Measurements from ENCODE around the gene XRN1.
A peak's percentile ranks its signal among the peaks of the same experiment; 100 is the strongest.
"Not testable (repeated sequence)": the region's sequence is repeated elsewhere in the genome, so short reads cannot be mapped to it uniquely, and the experiment has no call there.

Gene XRN1

DNA sequence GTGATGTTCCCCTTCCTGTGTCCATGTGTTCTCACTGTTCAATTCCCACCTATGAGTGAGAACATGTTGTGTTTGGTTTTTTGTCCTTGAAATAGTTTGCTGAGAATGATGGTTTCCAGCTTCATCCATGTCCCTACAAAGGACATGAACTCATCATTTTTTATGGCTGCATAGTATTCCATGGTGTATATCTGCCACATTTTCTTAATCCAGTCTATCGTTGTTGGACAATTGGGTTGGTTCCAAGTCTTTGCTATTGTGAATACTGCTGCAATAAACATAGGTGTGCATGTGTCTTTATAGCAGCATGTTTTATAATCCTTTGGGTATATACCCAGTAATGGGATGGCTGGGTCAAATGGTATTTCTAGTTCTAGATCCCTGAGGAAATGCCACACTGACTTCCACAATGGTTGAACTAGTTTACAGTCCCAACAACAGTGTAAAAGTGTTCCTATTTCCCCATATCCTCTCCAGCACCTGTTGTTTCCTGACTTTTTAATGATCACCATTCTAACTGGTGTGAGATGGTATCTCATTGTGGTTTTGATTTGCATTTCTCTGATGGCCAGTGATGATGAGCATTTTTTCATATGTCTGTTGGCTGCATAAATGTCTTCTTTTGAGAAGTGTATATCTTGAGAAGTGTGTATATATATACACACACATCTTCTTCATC lies 123.4 kb downstream of the XRN1 start:
- DNase-seq: not testable (repeated sequence)

DNA sequence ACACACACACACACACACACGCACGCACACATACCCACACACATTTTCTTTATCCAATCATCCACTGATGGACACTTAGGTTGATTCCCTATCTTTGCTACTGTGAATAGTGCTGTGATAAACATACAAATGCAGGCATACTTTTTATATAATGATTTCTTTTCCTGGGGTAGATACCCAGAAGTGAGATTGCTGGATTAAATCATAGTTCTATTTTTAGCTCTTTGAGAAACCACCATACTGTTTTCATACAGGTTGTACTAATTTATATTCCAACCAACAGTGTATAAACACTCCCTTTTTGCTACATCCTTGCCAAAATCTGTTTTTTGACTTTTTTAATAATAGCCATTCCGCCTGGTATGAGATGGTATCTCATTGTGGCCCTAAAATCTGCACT lies 127.9 kb downstream of the XRN1 start:
- DNase-seq: no peak

DNA sequence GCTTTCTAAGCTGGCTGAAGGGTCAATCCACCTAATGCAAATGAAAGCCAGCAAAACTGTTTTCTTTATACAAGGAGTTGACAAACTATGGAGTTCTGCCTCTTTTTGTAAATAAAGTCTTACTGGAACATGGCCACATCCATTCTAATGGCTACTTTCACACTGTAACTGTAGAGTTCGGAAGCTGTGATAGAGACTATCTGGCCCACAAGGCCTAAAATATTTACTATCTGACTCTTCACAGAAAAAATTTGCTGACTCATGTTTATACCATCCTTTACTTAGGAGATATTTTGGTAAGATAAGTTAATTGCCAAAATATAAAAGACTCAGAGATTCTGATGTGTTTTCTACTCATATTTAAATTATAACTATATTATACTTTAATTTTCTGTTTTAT lies 128.7 kb downstream of the XRN1 start:
- DNase-seq: no peak

DNA sequence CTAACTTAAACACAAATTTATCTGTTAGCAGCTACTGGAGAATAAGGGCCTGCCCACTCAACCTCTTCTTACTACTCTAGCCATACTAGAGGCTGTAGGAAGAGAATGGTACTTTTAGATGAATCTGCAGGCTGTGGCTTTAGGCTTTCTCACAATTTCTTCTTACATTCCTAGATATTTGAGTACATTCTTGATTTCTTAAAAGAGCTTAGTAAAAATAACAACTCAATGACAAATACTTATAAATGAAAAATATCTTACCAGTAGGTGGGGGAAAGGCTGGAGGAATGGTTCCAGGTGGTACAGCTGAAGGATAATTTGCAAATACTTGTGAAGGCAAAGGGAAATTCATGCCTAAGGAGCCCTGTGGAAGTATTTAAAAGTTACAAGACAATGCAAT lies 129.5 kb downstream of the XRN1 start:
- DNase-seq: no peak

DNA sequence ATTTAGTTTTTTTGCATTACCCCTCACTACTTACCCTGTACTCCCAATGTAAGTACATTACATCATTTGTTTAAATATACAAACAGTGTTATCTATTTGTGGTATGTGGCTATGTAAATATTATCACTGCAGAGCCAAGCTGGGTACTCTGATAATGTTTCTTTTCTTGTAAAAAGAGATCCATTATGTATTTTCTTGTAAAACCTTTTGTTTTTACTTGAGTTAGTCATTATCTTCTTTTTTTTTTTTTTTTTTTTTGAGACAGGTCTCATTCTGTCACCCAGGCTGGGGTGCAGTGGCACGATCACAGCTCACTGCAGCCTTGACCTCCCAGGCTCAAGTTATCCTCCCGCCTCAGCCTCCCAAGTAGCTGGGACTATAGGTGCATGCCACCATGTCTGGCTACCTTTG lies 131.9 kb downstream of the XRN1 start:
- not testable (repeated sequence) for DNase-seq

DNA sequence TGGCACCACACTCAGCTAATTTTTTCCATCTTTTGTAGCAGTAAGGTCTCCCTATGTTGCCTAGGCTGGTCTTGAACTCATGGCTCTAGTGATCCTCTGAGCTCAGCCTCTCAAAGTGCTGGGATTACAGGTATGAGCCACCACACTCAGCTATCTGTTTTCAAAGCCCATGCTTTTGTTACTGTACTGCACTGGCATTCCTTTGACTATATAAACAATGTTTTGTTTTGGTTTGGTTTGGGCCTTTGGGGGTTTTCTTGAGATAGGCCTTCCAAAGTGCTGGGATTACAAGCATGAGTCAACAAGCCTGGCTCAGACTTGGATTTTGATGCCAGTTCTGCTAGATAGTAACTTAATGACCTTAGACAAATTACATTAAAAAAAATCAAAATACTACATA lies 132.8 kb downstream of the XRN1 start:
- DNase-seq: no peak

DNA sequence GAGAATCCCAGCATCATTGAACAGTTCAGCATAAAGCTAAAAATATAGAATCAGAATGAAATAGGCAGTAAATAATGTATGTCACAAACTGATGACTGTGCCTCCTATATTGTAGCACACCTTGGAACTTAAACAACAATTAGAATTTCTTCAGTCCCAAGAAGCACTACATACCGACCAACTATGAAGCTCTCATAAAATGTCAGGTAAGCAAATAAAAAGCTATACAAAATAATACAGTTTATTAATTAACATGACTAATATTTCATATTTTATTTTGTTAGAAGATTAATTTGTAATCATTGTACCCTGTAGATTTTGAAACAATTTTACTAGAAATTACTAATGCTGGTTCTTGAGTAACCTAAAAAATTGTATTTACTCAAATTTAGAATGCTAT lies 137.4 kb downstream of the XRN1 start:
- no peak for DNase-seq

DNA sequence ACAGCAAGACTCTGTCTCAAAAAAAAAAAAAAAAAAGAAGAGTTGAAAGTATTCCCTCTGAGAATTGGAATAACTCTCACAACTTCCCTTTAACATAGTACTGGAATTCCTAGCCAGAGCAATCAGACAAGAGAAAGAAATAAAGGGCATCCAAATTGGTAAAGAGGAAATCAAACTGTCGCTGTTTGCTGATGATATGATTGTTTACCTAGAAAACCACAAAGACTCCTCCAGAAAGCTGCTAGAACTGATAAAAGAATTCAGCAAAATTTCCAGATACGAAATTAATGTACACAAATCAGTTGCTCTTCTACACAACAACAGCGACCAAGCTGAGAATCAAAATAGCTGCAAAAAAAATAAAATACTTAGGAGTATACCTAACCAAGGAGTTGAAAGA lies 145.0 kb downstream of the XRN1 start:
- not testable (repeated sequence) for DNase-seq

DNA sequence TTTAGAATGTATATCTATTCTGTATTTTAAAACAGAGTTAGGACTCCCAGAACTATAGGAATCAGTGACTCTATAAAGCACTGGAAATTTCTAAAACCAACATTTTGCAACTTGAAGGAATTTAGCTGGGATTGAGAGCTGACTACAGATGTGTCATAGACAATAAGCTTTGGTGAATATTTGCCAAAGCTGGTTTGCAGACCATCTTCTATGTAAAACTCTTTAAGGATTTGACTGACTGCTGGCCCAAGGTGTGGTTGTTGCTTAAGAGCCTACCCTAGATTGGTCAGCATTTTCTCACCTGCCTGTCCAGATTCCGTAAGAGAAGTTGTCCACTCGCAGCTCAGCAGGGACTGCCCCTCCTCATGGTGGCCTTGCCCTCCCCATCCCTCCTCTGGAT lies 149.2 kb downstream of the XRN1 start:
- no peak for DNase-seq

DNA sequence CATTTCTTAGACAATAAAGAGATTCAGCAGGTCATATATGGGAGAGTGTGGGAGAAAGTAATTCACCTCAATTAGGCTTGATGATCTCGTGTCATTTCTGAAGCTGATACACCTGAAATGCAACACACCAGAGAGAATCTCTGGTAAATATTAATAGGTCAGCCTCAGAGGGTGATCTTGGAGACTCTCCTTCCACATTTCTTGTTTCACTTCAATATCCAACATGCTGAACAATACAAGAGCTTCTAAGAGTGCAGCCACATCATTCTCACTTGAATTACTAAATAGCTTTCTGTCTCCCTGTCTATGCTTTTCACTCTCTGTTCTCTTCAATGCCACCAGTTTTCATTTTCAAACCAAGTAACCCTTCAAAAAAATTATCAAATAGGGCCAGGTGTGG lies 151.3 kb downstream of the XRN1 start:
- DNase-seq: no peak

DNA sequence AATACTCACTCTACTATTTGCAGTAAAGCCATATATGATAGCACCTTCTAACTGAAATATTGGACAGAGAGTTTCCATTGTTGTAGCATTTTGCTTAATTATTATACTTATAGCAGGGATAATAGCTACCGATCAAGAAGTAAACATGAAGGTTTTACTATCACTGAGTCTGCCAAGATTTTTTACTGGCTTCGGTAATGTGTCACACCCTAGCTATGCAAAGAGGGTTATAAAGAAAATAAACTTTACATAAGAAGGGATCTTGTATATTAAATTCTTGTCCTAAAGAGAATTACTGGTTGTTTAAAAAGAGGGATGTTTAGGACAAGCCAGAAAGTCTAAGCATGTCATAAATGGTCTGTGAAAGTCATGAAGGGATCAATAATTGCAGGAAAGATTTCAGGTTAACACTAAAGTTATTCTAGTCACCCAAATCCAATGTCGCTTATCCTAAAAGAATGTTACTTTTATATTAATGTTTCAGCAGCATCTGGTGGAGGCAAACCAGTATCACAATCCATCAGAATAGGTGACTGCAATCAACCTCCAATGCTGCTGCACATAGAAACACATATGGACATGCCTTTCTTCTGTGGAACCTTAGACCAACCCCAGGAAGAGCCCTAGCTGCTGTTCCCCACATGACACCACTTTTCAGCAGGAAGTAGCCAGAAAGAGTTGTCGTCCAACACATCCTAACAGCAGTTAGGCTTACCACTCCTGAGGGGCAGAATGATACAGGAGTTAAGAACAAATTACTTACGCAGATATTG lies 159.8 kb downstream of the XRN1 start:
- DNase-seq: no peak

DNA sequence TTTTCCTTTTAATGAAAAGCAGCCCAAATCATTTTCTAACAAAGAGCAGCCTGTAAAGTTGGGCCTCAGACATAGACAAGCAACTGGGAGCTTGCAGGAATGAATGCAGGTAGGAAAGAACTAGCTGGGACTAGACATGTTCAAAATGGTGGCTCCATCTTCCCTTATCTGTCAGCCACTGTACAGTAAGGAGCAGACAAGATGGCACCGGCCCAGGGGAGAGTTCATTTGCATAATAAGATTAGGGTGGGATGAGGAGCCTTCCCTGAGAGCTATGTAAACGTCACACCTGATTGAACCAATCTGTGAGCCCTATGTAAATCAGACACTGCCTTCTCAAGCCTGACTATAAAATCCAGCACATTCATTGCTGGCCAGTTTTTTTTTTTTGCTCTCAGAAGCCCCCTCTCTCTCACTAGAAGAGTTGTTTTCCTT lies 162.7 kb downstream of the XRN1 start:
- DNase-seq: no peak

DNA sequence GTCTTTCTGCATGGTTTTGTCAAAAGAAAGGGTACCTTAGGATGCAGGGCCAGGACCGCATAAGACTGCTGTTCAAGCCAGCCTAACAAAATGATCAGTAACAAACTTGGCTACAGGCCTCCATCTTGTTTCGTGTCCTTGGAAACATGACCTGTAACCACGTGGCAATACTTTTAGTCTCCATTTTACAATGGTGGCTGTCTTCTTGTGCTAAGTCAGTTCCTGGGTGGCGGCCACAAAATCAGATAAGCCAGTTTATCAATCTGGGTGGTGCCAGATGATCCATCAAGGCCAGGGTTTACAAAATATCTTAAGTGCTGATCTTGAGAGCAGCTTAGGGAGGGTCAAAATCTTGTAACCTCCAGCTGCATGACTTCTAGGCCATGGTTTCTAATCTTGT lies 165.3 kb downstream of the XRN1 start:
- no peak for DNase-seq

DNA sequence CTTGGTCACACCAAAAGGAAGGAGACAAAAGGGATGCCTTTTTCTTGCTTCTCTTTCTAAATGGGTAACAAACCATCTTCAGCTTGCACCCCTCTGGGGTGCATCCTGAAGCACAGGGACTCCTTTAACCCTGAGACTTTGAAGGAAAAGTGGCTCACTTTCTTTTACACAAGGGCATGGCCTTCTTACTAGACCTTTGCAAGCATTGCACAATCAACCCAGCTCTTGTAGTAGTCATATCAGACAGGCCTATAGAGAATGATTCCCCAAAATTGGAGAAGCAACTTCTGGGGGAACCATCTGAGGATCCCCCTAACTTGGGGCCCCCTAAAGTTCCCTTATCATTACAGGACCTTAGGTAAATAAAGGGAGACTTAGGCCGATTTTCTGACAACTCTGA lies 166.4 kb downstream of the XRN1 start:
- DNase-seq: no peak

DNA sequence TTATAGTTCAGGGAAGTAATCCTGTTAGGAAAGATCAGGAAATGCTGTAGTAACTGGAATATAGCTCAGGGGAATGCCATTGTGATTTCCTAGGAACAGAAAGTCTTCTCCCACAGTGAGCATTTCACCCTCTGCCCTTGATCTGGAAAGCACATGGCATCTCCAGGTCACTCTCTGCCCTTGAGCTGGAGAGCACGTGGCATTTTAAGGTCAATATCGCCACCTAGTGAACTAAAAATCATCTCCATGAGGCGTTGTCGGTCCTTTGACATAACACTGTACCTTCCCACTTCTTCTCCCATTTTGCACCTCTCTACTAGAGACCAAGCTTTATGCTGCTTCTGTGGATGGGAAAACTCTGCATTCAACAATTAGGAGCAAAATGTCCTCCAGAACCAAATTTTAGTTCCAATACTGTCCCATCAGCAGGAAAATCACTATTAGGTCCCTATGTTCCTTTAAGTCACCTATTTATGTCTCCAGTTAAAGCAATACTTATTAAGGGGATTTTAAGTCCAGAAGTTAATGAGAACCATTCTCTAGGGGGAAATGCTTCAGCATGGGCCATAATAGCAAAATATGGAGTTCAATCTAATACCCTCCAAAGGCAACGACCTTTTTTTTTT lies 167.8 kb downstream of the XRN1 start:
- peak; percentile 70 for DNase-seq

DNA sequence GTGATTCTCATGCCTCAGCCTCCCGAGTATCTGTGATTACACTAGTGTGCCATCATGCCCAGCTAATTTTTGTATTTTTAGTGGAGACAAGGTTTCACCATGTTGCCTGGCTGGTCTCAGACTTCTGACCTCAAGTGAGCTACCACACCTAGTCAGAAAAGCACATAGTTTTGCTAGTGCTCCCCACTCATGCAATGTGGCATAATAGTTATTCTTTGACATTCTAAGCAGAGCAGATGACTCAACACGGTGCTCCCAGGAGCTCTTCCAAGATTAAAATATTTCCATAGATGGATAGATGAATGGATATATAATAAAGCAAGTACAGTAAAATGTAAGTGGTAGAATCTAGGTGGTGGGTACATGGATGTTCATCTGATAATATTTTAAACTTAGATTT lies 169.4 kb downstream of the XRN1 start:
- DNase-seq: no peak

DNA sequence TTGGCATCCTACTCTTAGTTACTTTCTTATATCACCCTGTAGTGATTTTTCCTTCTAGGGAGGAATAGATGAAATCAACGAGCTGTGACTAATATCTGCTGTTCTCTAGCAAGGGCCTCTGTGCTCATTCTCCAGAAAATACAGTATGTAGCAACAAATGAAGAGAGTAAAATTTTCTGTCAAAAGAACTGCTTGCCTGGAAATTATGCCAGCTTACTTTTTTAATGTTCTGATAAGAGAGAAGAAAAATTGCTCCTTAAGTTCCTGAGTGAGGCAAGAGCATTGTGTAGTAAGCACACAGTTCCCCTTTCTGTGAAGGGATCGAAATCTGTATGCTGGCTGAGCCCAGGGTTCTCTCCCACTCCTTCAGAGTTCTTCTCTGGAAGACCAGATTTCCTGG lies 171.1 kb downstream of the XRN1 start:
- no peak for DNase-seq

DNA sequence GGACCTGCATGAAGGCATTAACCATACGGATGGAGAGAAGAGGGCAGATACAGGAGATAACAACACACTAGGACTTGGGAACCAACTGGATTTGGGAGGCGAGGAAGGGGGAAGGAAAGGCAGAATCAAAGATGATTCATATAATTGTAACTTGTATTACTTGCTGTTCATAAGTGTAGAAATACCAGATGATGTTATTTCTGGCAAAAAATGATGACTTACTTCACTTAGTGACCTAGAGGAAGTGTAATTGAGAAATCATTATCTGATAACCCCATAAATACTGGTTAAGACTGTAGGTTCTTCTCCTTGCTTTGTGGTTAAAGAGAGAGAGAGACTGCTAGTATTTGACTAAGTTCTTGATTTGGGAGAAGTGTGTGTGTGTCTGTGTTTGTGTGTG lies 172.0 kb downstream of the XRN1 start:
- DNase-seq: no peak

DNA sequence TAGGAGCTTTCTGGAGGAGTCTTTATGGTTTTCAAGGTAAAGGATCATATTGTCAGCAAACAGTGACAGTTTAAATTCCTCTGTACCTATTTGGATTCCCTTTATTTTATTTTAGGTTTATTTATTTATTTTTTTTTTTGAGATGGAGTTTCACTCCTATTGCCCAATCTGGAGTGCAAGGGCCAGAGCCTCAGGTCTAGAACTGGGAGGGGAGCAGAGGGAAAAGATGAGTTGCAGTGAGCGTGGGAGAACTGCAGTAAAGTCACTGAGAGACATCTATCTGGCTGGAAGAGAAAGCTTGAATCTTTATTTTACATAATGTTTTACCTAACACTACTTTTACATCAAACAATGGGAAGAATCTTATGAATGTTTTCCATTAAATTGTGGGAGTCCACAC lies 172.9 kb downstream of the XRN1 start:
- DNase-seq: no peak

DNA sequence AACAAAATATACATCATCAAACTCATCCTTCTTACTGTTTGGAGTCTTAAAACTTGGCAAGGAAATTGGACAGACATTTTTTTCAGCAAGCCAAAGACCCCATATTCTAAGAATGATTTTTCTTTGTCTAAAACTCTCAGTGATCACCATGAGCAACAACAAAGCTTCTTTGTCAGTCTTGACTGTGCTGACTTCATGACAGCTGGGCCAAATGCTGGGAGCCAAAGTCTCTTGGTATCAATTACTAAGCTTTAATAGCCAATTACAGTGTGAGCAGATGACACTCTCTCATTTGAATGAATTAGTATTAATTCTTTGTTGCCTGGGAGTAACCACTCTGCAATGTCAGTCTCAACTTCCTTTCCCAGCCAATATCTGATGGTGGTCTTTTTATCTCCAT lies 174.3 kb downstream of the XRN1 start:
- DNase-seq: no peak

DNA sequence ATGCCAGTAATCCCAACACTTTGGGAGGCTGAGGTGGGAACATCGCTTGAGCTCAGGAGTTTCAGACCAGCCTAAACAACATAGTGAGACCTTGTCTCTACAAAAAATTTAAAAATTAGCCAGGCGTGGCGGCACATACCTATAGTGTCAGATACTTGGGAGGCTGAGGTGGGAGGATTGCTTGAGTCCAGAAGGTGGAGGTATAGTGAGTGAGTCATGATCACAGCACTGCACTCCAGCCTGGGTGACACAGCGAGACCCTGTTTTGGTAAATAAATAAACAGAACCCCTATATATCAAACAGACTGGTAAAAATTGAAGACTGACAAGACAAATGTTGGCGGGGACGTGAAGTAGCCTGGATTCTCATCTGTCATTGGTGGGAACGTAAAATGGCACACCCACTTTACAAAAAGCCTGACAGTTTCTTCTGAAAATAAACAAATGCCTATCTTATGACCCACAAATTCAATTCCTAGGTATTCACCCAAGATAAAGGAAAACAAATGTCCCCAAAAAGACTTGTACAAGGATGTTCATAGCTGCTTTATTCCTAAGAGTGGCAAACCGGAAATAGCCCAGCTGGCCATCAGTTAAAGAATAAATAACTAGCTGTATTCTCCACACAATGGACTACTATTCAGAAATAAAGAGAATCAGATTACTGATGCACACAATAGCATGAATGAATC lies 175.5 kb downstream of the XRN1 start:
- peak; percentile 28 for DNase-seq

DNA sequence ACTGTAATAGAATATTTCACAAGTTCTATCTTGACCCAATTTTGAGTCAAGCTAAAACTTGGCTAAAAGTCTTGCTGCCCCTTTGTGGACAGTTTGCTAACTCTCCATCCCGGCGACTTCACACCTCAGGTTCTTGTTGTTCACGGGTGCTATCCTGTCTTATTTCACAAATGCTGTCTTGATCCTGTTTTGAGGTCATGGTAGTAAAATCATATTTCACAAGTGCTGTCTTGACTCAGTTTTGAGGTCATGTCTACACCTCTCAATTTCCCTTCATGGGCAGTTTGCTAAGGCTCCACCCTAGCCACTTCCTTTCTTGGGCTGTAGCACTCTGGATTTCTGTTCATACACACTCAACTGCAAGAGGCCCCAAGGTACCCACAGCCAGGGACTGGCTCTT lies 177.4 kb downstream of the XRN1 start:
- no peak for DNase-seq

DNA sequence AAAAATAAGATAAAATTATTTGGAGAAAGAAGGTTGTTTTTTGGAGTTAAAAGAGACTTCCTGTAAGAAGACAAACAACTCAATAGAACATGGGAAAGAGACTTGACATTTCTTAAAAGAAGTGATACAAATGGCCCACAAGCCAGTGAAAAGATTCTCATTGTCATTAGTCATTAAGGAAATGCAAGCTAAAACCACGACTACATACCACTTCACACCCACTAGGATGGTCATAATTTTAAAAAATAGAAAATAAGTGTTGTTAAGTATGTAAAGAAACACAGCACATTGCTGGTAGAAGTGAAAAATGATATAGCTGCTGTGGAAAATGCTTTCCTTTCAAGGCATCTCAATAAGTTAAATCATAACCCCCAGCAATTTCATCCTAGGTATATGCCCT lies 178.1 kb downstream of the XRN1 start:
- DNase-seq: no peak

DNA sequence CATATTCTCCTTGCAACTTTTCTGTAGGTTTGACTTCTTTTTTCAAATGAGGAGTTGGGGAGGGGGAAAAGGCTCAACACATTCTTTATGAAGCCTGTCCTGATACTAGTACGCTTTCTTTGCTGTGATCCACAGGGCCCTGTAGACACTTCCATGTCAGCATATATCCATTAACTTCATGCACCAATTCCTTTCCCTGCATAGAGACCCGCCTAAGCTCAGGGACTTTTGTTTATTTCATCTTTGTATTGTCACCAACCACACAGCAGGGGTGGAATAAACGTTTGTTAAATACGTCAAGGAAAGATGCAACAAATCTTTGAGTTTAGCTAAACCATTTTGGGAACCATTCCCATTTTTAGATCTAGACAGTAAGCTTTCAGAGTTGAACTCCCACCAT lies 179.4 kb downstream of the XRN1 start:
- no peak for DNase-seq

Measured in COR-L47 (cell line).